MM.1S (cell line): ENCODE results near the gene SDCCAG8.

Experiments used
- CTCF ChIP-seq: fragments of 300-600 bp; sonication (generic); IDR thresholded peaks from 2 replicates; pipeline ENCODE4 v1.5.1; 2016; ENCODE audit warnings: antibody characterized with exemption, low read length, mixed read lengths
- EZH2 ChIP-seq: fragments of 300-600 bp; sonication (generic); optimal IDR thresholded peaks from 2 replicates; pipeline ENCODE3; 2017; ENCODE audit warnings: low read depth, mild to moderate bottlenecking, antibody characterized with exemption, low read length, mixed read lengths

- no peak for TF ChIP-seq CTCF
- TF ChIP-seq EZH2, result no peak
Observed at GRCh38 chr1:243234978-243235647, 20.7 kb upstream of the SDCCAG8 start.
